Measurements from ENCODE around the gene DDIAS. TPM values are rescaled to one million over a fixed set of nuclear protein-coding genes. Genes with fewer than 3 reads are reported as not detected.
"Not testable (repeated sequence)": the region's sequence is repeated elsewhere in the genome, so short reads cannot be mapped to it uniquely, and the experiment has no call there.

The DDIAS gene
- polyA plus RNA-seq, 1 donor from 2014 or later: 0.26 TPM

GRCh38 chr11:82854242-82854641 lies 47.3 kb upstream of the DDIAS start:
- no peak overlapping the region for H2AFZ ChIP-seq (ENCODE audit: low read depth, low read length)
- H3F3A ChIP-seq (ENCODE audit: insufficient read depth, low read length, poor library complexity, severe bottlenecking): no peaks in the 10 kb centered on the region
- H3K79me2 ChIP-seq (replicated peaks; ENCODE audit: insufficient read depth, low read length): no peaks in the 10 kb centered on the region
- H3K4me3 ChIP-seq (ENCODE audit: low read length): no peak overlapping the region
- no peak overlapping the region for H3K27ac ChIP-seq (ENCODE audit: low read length)
- no peak overlapping the region for H3K9ac ChIP-seq (ENCODE audit: low read length)
- TF ChIP-seq RAD21 (conservative IDR thresholded peaks at IDR 0.05) (no peak), REST (IDR thresholded peaks at IDR 0.05; ENCODE audit: borderline replicate concordance) (no peak), EP300 (conservative IDR thresholded peaks at IDR 0.05; ENCODE audit: poor library complexity, severe bottlenecking) (no peak), EZH2 (IDR thresholded peaks at IDR 0.05; ENCODE audit: borderline replicate concordance, insufficient read depth, low read length, poor library complexity, severe bottlenecking) (no peak), MXI1 (conservative IDR thresholded peaks at IDR 0.05; ENCODE audit: poor library complexity, severe bottlenecking) (no peak), SMC3 (conservative IDR thresholded peaks at IDR 0.05; ENCODE audit: poor library complexity) (no peak), TAF1 (IDR thresholded peaks at IDR 0.05; ENCODE audit: low read depth) (no peak), POLR2AphosphoS5 (IDR thresholded peaks at IDR 0.05) (no peak), CTCF (IDR thresholded peaks at IDR 0.05; ENCODE audit: poor library complexity, severe bottlenecking) (no peak)
- H3K27me3 ChIP-seq (ENCODE audit: insufficient read depth, low read depth, low read length): no peaks in the 10 kb centered on the region
- no peak overlapping the region for H3K4me2 ChIP-seq (ENCODE audit: low read length)
- no peaks in the 10 kb centered on the region for H3K9me3 ChIP-seq (ENCODE audit: low read length)
- H3K9me2 ChIP-seq (ENCODE audit: insufficient read depth, low read length): no peaks in the 10 kb centered on the region
- H4K20me1 ChIP-seq (ENCODE audit: insufficient read depth): no peaks in the 10 kb centered on the region
- H3K36me3 ChIP-seq (ENCODE audit: insufficient read depth, low read length): no peaks in the 10 kb centered on the region

DNA sequence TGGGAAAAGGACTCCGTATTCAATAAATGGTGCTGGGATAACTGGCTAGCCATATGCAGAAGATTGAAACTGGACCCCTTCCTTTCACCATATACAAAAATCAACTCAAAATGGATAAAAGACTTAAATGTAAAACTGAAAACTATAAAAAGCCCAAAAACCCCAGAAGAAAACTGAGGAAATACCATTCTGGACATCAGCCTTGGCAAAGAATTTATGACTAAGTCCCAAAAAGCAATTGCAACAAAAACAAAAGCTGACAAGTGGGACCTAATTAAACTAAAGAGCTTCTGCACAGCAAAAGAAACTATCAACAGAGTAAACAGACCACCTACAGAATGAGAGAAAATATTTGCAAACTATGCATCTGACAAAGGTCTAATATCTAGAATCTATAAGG lies 46.6 kb upstream of the DDIAS start:
- H3F3A ChIP-seq (ENCODE audit: insufficient read depth, low read length, poor library complexity, severe bottlenecking); H3K9me3 ChIP-seq (ENCODE audit: low read length); H3K9me2 ChIP-seq (ENCODE audit: insufficient read depth, low read length); H3K36me3 ChIP-seq (ENCODE audit: insufficient read depth, low read length); H3K9ac ChIP-seq (ENCODE audit: low read length); H4K20me1 ChIP-seq (ENCODE audit: insufficient read depth); H3K27ac ChIP-seq (ENCODE audit: low read length); H3K4me2 ChIP-seq (ENCODE audit: low read length); H3K4me3 ChIP-seq (ENCODE audit: low read length); H3K27me3 ChIP-seq (ENCODE audit: insufficient read depth, low read depth, low read length); H2AFZ ChIP-seq (ENCODE audit: low read depth, low read length); H3K79me2 ChIP-seq (replicated peaks; ENCODE audit: insufficient read depth, low read length): not testable (repeated sequence)

GRCh38 chr11:82855616-82856015 lies 45.9 kb upstream of the DDIAS start:
- Histone ChIP-seq H2AFZ (ENCODE audit: low read depth, low read length) (no peak overlapping the region), H4K20me1 (ENCODE audit: insufficient read depth) (no peaks in the 10 kb centered on the region), H3K79me2 (replicated peaks; ENCODE audit: insufficient read depth, low read length) (no peaks in the 10 kb centered on the region), H3K27ac (ENCODE audit: low read length) (no peak overlapping the region), H3F3A (ENCODE audit: insufficient read depth, low read length, poor library complexity, severe bottlenecking) (no peaks in the 10 kb centered on the region), H3K9ac (ENCODE audit: low read length) (no peak overlapping the region), H3K4me2 (ENCODE audit: low read length) (no peak overlapping the region), H3K4me3 (ENCODE audit: low read length) (no peak overlapping the region), H3K27me3 (ENCODE audit: insufficient read depth, low read depth, low read length) (no peaks in the 10 kb centered on the region), H3K36me3 (ENCODE audit: insufficient read depth, low read length) (no peaks in the 10 kb centered on the region), H3K9me2 (ENCODE audit: insufficient read depth, low read length) (no peaks in the 10 kb centered on the region), H3K9me3 (ENCODE audit: low read length) (no peaks in the 10 kb centered on the region)
- no peak for TF ChIP-seq POLR2AphosphoS5 (IDR thresholded peaks at IDR 0.05)
- TF ChIP-seq CTCF (IDR thresholded peaks at IDR 0.05; ENCODE audit: poor library complexity, severe bottlenecking): no peak
- no peak for TF ChIP-seq REST (IDR thresholded peaks at IDR 0.05; ENCODE audit: borderline replicate concordance)
- TF ChIP-seq TAF1 (IDR thresholded peaks at IDR 0.05; ENCODE audit: low read depth): no peak
- TF ChIP-seq EZH2 (IDR thresholded peaks at IDR 0.05; ENCODE audit: borderline replicate concordance, insufficient read depth, low read length, poor library complexity, severe bottlenecking): no peak
- no peak for TF ChIP-seq SMC3 (conservative IDR thresholded peaks at IDR 0.05; ENCODE audit: poor library complexity)
- no peak for TF ChIP-seq EP300 (conservative IDR thresholded peaks at IDR 0.05; ENCODE audit: poor library complexity, severe bottlenecking)
- TF ChIP-seq MXI1 (conservative IDR thresholded peaks at IDR 0.05; ENCODE audit: poor library complexity, severe bottlenecking): no peak
- no peak for TF ChIP-seq RAD21 (conservative IDR thresholded peaks at IDR 0.05)

Data from neural cell (in vitro differentiated cells).